DMS153 treated with DMSO at 0.1 percent for 48 hours (cell line): ENCODE results near the gene PLA2G2C.

ENCODE experiments used
- DNase-seq: peaks from one replicate; lab custom pipeline; 2025; ENCODE audit not compliant: unreplicated experiment; lab: John Stamatoyannopoulos, UW

Gene PLA2G2C

DNA sequence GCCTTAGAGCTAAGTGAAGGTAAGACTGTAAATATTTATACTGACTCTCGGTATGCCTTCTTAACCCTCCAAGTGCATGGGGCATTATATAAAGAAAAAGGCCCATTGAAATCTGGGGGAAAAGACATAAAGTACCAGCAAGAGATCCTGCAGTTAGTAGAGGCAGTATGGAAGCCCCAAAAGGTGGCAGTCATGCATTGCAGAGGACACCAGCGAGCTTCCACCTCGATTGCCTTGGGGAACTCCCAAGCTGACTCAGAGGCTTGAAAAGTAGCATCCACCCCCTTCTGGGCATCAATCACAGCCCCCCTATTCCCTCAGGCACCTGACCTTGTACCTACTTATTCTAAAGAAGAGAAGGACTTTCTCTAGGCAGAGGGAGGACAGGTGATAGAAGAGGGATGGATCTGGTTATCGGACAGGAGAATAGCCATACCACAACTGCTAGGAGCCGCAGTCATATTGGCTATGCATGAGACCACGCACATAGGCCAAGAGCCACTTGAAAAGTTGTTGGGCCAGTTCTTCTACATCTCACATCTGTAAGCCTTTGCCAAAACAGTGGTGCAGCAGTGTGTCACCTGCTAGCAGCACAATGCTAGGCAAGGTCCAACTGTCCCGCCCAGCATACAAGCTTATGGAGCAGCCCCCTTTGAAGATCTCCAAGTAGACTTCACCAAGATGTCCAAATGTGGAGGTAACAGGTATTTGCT lies 27.8 kb downstream of the PLA2G2C start:
- no peak for DNase-seq

DNA sequence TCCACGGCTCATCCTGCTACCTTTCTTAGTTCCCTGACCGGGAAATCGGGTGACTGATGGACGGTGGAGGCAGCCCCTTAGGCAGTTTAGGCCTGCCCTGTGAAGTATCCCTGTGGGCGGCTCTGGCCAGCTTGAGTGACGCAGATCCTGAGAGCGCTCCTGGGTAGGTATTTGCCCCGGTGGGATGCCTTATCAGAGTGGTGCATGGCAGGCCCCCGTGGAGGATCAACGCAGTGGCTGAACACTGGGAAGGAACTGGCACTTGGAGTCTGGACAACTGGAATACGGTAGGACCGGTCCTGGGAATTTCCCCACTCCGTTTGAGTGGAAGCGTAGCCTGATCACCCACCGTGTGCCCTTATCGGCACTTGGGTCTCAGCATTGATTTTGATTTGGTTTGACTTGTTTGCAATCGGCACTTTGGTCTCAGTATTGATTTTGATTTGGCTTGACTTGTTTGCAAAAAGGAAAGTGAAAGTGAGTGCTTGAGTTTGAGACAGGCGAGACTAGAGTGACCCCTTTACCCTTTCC lies 32.0 kb downstream of the PLA2G2C start:
- DNase-seq = no peak

GRCh38 chr1:20153000-20153418 lies 33.3 kb downstream of the PLA2G2C start:
- DNase-seq = no peak

DNA sequence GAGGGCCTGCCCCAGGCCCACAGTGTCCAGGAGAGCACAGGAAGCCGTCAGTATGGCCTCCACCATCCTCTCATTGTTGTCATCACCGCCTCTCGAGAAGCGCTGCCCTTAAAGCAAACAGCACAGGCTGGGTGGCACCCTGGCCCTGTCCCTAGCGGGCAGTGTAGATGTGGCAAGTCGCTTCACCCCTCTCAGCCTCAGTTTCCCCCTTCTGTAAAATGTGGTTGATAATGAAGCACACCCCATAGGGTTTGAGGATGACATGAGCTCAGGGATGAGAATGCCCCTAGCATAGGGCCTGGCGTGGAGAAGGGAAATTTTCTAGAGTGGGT lies 33.8 kb downstream of the PLA2G2C start:
- DNase-seq = no peak

GRCh38 chr1:20151906-20152598 lies 34.3 kb downstream of the PLA2G2C start:
- peak; percentile 67 for DNase-seq

- DNase-seq = no peak
Measured at GRCh38 chr1:20150969-20151368, 35.3 kb downstream of the PLA2G2C start.

DNA sequence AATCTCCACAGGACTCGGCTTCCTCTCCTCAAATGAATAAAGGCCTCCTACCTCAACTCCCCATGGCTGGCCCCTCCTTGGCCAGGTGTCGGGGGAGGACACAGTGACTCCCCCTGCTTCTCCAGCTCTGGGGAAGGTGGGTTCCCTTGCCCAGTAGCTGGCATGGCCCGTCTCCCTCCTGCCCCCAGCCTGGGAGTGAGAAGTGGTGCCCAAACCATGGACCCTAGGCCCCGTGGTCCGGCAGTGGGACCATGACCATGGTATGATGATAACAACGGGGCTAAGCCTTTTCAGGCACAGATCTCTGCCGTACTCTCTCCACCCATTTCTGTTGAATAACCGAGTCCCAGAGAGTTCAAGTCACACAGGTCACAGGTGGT lies 36.0 kb downstream of the PLA2G2C start:
- DNase-seq = no peak

- DNase-seq = no peak
Measured at GRCh38 chr1:20149601-20150325, 36.6 kb downstream of the PLA2G2C start.

DNA sequence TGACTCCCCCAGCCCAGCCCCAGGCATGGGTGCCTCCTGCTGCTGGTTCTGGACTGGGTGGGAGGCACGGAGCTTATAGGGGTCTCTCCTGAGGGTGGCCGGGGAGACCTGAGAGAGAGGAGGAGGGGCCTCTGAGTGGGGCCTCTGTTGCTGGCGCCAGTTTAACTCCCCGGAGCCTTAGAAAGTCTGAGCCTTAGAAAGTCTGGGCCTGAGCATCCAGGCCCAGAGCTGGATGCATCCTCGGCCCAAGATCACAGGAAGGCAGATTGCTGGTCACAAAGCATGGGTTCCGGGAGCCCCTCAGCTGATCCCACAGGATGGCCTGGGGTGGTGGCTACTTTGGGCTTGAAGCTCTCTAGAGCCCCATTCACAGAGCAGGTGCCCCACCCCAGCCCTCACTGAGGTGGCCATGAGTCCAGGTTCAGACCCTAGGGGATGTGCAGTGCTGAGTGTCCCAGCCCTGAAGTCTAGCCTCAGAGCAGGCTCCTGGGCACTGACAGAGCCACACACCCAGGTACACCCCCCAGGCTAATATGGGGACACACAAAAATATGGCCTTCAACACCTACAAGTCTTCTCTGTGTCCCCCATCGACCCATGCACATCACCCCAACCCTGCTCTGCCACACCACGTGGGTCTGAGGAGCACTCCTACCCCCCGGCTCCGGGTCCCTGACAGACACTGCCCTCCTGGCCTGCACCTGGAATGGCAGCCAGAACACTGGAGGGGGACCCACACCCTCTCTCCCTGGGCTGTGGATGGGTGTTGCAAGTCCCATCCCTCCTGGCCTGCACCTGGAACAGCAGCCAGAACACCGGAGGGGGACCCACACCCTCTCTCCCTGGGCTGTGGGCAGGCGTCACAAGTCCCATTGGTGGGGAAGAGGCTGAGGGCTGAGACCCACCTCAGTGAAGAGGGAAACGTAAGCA lies 37.5 kb downstream of the PLA2G2C start:
- no peak for DNase-seq

- DNase-seq = no peak
Measured at GRCh38 chr1:20147846-20148570, 38.3 kb downstream of the PLA2G2C start.

GRCh38 chr1:20143734-20144565 lies 42.4 kb downstream of the PLA2G2C start:
- DNase-seq = no peak

DNA sequence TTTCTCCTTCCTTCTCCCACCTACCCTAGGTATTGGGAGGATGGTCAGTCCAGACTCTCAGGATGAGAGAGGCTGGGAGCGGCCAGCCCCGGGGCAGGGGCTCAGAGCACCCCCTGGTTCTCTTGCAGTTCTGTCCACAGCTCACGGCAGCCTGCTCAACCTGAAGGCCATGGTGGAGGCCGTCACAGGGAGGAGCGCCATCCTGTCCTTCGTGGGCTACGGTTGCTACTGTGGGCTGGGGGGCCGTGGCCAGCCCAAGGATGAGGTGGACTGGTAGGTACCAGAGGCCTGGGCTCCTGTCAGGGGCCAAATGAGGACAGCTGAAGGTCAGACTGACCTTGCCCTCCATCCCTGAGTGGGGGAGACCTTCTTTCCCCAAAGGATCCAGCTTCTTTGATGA lies 43.0 kb downstream of the PLA2G2C start:
- DNase-seq = no peak

DNA sequence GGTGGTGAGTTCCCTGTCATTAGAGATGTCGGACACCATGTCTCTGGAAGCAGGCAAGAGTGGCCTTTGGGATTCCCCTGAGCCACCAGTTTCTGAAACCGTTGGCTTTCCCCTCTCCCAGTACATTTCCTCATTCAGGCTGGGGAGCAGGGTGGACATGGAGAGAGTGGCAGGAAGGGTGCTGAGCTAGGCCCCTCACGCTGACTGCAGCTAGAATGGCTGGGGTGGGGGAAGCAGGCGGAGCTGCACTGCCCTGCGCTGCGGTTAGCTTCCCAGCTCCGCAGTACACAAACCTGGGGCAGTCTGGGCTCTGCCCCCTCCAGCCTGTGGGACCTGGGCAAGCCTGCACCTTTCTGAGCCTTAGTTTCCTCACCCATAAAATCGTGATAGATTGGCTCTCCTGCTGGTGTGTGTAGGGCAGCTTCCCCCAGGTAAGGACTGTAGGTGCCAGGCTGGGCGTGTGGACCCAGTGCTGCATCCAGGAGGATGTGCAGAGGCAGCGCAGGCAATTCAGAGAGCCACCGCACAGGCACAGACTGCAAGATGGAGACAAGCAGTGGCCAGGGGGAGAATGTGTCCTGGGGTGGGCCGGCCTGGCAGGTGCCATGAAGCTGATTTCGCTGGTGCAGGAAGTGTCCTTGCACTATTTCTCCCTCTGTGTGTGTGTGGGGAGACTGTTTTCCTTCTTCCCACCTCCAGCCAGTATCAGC lies 44.2 kb downstream of the PLA2G2C start:
- DNase-seq = no peak

GRCh38 chr1:20141466-20141865 lies 44.9 kb downstream of the PLA2G2C start:
- DNase-seq = no peak

GRCh38 chr1:20141001-20141400 lies 45.3 kb downstream of the PLA2G2C start:
- DNase-seq = no peak

- DNase-seq = no peak
Measured at GRCh38 chr1:20139776-20140612, 46.3 kb downstream of the PLA2G2C start.

- DNase-seq = no peak
Measured at GRCh38 chr1:20138961-20139550, 47.3 kb downstream of the PLA2G2C start, which contains the start of gene PLA2G2F. Gene PLA2G2F (plus strand): TSS chr1:20139323. CDS start chr1:20139428, 105 bp downstream.
